GM19324 (cell line): Measurements from ENCODE around the gene ATP8B1.

Source experiments
- ATAC-seq: cut with Tn5 transposase; IDR thresholded peaks from one replicate; pipeline ENCODE4 v1.9.1; 2021; ENCODE audit warnings: mild to moderate bottlenecking, moderate library complexity; ENCODE audit not compliant: unreplicated experiment, low FRiP score

The ATP8B1 gene

DNA sequence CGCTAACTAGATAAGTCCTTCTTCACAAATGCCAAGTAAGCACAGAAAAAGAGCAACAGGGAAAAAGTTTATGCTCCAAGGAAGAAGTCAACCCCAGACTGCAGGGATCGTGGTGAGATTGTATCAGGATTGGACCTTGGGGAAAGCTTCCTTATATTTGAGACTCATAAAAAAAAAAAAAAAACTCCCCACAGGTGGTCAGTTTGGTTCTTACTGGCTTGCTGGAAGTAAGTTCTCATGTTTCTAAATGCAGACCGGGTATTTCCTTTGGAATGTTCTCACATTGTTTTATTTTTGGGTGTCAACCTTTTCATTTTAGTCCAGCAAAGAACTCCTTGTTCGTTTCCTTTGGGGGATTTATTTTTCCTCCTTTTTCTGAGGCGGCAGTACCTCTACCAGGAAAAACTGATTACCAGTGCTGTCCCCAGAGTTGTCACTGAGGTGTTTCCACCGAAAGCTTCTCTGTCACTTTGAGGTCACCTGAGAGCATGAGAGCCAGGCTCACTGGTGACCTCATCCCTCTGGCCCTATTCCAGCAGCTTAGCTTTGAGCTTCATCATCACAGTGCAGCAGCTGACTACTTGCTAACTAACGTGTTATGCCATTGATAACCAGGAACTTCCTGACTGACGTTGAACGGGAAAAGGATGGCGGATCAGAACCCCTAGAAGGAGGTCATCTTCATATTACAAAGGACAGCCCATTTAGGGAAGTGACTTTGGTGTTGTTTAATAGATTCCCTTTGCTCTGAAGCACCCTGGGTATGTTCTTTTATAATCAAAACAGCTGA lies 16.8 kb upstream of the ATP8B1 start:
- no peak for ATAC-seq

DNA sequence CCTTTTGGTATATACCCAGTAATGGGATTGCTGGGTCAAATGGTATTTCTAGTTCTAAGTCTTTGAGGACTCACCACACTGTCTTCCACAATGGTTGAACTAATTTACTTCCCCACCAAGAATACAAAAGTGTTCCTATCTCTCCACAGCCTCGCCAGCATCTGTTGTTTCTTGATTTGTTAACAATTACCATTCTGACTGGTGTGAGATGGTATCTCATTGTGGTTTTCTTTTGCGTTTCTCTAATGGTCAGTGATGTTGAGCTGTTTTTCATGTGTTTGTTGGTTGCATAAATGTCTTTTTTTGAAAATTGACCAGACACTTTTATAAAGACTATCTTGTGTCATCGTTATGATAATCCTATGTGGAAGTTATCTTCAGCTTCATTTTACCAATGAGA lies 16.0 kb upstream of the ATP8B1 start:
- no peak for ATAC-seq

DNA sequence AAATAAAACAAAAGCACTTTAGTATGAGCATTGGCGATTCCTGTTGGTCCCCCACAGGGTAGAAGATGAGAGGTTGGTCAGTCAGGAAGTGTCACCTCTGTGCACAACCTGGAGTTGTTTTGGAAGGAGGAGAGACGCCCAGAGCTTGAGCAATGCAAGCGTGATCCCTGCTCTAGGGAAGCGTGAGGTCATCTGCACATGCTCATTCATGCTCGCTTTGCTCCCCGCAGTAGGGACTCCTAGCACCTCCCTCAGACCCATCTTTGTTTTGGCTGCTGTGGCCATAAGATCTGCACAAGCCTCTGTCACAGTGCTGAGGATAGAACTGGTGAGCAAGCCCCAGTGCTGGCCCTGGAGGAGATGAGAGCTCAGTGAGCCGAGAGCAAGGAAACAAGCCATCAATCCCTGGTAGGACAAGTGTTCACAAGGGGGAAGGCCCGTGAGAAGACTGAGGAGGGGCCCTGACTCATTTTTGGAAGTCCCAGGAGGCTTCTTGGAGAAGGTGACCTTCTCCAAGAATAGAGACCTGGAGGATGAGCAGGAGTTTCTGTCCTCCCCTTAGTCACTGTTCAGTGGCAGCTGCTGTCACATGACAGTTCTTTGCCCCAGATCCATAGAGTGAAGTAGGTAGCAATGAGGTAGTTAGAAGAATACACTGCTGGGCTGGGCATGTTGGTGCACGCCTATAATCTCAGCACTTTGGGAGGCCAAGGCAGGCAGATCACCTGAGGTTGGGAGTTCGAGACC lies 13.3 kb upstream of the ATP8B1 start:
- no peak for ATAC-seq

DNA sequence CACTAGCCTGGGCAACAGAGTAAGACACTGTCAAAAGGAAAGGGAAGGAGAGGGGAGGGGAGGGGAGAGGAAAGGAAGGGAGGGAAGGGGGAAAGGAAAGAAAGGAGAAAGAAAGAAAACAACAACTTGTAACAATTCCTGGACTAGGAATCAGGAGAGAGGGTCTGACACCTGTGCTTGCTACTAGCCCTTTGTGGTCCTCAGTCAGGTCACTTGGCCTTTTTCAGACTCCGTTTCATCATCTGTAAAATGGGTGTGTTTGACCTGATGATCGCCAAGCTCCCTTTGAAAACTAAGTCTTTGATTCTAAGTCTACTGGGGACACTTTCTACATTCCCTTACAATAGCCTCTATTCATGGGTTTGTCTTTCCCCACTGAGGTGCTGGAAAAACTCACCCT lies 11.4 kb upstream of the ATP8B1 start:
- no peak for ATAC-seq

DNA sequence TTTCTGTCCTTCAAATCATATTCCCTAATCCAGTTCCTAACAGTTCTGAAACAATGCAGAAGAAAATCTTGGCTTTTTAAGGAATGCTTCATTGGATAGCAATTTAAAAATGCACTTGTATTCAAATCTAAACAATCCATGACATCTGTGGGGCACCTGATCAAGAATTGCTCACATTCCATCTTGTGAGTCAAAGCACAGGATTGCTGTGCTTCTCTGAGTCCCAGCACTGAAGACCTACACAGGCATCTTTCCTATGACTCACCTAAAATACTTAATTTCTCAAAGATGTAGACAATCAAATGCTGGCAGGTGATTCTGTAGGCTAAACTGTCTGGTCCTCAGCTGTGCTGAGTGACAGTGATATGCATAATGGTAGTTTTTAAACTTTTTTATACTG lies 10.1 kb upstream of the ATP8B1 start:
- no peak for ATAC-seq

DNA sequence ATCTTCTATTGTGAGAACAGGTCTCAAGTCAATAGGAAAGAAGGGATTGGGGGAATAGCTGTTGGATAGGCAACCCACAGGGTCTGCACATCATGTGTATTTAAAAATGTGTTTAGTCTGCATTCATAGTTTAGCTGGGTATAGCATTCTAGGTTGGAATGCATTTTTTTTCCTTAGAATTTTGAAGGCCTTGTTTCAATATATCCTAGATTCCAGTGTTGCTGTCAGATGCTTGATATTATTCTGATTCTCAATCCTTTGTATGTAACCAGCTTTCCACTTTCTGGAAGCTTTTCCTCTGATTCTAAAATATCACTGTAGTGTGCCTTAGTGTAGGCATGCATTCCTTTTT lies 9.0 kb upstream of the ATP8B1 start:
- no peak for ATAC-seq

DNA sequence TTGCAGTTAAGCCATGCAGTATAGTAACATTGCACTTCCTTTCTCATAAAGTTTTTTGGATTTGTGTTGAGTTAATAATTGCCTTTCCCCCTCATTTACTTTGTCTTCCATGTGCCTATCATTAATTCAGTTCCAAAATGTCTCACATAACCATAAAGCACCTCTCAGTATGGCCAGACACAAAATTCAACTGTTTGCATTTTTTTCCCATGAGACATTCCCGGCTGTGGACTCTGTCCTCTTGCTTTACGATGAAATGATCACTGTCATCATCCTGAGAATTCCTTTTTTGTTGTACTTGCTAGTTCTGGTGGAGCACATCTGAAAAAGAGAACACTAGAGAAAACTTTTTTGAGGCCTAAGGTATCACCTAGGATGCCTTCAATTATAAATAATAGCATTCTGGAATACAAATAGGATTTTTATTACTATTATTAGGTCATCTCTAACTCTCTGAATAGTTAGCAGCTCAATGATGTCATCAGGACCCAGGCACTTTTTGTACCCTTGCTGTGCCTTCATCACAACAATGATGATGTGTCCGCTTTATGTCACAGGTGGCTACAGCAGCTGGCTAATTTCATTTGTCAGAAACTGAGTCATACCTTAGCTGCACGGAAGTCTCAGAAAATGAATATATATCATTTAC lies 8.5 kb upstream of the ATP8B1 start:
- no peak for ATAC-seq

DNA sequence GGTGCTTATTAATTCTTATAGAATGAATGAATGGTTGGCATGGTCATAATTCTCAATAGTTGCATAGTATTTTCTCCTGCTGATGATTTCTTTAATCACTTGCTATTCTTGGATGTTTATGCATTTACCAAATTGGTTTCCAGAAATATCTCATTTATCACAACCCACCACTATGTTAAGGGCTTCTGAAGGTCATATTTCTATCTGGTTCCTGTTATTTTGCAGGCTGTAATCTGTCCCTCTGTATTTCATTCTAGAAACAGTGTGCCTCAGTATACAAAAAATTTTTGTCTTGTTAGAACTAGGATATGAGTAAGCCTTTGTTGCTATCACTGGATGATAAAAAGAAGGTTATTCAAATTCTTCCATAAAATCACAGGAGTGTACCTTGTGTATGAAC lies 6.1 kb upstream of the ATP8B1 start:
- no peak for ATAC-seq

DNA sequence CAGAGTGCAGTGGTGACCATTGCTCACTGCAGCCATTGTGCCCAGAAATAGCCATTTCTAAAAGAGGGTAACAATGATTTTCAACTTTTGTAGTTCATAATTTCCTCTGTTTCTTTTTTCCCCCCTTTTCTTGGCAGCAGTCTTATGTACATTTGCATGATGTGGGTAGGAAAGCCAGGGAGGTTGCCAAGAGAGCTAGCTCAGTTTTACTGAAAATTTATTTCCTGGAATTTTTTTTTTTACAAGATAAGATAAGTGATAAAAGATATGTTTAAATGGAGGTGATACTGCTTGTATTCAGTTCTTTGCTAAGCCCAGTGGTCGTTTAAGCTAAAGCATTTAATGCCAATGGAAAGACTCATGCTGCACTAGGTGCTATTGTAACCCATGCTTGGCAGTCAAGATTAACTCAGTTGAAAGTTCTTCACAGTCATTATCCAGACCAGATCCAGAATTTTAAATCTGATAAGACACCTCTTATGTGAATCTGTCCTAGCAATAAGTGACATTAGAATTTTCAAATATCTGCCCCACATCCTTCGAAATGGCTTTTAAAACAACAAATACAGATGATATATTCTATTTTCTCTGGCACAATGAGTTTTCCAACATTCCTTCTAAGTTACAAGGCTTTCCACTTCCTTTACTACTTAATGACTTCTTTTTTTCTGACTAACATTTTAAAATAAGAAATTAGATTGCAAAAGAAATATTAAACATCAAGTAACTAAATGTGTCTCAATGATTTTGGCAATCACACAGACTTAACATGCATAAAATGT lies 4.4 kb upstream of the ATP8B1 start:
- ATAC-seq: no peak

DNA sequence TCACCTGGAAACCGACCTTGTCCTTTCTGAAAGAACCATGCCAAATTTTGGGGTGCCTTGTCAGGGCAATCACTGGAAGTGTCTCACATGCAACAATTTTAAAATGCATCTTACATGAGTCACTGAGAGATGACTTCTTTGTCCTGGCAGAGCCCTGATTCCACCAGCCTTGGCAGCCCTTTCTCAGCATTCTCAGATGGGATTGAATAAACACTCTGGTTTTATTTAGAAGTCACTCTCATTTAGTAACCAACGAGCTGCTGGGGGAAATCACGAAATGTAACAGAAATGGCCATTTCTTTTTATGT lies 3.8 kb upstream of the ATP8B1 start:
- ATAC-seq: no peak

DNA sequence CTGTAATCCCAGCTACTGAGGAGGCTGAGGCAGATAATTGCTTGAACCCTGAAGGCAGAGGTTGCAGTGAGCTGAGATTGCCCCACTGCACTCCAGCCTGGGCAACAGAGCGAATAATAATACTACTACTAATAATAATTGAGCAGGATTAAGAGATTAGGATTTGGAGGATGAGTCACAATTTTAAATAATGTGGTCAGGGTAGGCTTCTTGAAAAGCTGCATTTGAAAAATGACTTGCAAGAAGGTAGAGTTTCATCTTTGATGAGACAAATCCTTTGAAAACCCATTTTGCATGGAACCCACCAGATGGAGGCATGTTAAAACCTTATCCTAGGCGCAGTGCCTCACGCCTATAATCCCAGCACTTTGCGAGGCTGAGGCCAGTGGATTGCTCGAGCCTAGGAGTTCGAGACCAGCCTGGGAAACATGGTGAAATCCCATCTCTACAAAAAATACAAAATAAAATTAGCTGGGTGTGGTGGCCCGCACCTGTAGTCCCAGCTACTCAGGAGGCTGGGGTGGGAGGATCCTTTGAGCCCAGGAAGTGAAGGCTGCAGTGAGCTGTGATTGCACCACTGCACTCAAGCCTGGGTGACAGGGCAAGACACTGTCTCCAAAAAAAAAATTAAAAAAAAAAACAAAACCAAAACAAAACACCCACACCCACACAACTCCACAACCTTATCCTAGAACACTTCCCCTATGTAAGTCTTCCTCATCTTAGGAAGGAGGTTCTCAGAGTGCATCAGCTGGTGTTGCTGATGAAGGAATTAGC lies 3.3 kb upstream of the ATP8B1 start:
- no peak for ATAC-seq

DNA sequence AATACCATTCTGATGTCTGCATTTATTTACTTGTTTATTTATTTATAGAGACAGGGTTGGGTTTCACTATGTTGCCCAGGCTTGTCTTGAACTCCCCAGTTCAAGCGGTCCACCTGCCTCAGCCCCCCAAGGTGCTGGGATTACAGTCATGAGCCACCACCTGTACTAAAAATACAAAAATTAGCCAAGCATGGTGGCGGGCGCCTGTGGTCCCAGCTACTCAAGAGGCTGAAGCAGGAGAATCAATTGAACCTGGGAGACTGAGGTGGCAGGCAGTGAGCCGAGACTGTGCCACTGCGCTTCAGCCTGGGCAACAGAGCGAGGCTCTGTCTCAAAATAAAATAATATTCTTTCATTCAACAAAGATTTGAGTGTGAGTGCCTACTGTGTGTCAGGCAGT lies 2.0 kb upstream of the ATP8B1 start:
- ATAC-seq: no peak

DNA sequence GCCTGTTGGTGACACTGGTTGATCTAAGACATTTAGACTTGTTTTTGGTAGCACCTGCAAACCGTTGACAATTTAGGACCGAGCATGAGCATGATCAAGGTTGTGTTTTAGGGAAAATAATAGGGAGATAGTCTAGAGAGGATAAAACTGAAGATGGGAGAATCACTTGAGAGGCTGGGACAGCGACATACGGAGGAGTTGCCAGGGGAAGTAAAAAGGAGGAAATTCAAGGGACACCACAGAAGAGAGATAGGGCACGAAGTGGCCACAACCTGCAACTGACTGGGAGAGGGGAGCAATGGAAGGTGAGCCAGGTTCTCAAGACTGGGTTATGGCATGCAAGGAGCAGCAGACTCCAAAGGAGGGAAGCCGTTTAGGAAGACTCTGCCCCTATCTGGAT lies 1.4 kb upstream of the ATP8B1 start:
- ATAC-seq: no peak

DNA sequence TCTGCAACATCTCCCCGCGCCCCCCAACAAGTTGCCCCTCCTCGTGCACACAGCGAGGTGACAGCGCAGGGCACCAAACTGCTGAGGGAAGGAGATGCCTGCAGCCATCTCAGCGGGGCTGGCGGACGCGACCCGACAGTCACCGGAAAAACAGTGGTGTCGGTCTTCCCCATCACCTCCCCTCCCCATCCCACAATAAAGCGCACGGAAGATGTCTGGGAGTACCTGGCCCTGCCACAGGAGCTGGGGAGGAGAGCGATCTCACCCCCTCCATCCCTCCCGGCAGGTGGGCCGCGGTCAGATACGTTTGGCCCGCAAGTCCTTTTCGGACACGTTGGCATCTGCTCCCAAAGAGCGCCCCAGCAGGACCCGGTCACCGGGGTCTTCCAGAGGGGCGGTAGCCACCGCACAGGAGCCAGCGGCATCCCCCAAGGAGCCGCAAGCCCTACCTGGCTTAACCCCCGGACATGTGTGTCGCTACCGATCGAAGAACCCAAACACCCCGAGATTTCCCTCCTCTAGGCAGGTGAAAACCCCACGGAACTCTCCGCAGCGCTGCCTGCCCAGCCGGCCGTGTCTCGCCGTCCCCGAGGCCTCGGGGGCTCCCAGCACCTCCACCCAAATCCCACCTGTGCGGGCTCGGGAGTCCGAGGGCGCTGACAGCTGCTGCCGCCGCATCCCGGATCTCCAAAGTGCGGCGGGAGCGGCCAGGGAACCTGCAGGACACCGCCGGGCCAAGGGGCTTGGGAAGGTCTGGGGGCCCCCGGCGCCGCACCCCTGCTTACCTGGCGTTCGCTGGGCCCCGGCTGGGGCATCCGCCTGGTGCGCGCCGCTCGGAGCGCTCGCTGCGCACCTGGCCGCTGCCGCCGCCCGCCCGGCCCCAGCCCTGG lies 657 bp downstream of the ATP8B1 start:
- no peak for ATAC-seq

DNA sequence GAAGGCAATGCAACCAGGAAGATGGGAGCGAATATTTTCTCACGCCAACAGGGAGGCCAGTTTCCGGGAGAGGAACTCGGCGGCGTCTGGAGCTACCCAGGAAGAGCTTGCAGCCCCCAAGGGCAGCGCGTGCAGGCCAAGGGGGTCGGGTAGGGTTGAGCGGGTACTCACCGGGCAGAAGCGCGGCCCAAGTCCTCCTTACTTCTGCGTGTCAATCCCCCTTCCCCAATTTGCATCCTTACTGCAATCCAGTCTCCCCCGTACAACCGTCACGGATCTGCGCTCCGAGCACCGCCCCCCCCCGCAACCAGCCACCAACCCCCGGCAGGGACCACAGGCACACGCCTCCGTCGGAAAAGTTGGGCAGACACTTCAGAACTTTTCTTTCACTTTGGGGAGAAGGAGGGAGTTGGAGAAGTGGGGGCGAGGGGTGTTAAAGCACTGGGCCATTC lies 1.3 kb downstream of the ATP8B1 start:
- ATAC-seq: no peak

DNA sequence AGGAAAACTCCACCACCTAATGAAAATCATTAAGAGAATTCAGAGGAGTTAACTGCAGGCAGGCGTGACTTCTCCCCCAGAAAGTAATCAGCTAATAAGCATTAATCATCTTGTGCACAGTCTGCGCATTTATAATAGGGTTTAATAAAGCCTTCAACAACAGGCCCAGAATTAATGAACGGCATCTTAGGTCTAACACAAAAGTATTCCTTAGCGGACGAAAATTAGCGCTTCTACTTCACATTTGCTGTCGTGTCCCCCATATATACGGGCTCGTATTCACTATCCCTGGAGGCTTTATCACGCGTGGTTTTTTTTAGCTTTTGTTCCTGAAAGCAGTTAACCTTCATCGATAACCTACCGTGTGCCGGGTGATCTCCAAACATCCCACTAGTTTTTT lies 1.8 kb downstream of the ATP8B1 start:
- ATAC-seq: no peak

DNA sequence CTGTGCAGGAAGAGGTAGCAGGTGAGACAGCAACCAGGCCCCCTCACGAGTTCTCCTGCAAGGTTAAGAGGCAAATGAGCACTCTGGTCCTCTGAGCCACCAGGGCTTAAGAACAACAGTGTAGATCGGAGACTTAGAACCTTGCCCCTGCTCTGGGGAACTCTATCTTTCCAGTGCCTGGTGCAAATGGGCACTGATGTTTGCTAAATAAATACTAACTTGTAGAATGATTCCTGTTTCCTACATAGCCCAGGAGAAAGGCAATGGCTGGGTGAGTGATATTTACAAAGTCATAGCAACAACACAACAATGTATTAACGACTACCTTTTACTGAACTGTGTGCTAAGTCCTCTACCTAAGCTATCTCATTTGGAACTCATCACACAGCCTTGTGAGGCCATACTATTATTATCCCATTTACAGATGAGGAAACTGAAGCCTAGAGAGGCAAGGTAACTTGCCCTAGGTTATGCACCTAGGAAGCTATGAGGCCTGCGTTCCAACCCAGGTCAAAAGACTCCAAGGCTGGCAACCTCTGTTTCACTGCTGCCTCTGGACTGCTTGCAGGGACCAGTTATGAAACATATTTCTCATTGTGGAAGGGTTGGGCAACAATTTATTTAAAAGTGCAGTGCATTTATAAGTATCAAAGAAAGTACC lies 4.3 kb downstream of the ATP8B1 start:
- no peak for ATAC-seq

DNA sequence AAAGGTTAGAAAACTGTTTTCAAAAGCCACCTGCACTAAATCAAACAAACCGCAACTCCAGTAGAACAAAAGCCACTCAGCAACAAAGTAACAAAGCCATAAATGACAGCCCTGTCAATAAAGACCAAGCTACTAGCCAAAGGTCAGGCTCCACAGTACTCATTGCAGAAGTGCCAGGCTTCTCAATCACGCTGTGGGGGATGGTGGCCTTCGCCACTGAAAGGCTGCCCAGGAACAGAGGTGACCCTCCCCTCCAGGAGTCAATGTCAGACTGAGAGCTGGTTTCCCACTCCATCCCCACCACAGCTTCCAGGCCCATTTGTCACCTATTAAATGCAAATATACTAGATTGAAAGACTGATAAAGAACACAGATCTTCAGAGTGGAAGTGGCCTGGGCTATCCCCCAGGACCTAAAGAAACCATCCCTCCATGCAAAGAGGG lies 5.9 kb downstream of the ATP8B1 start:
- ATAC-seq: no peak
